Caco-2 (cell line): Measurements from ENCODE around the gene CNDP2. TPM values are rescaled to one million over a fixed set of nuclear protein-coding genes. Genes with fewer than 3 reads are reported as not detected.

ENCODE experiments used
- BruUV-seq: library from RNA; stranded (reverse); fragments of 400-500 nt; replicated peaks from 2 replicates; lab custom pipeline; 2021; lab: Mats Ljungman, UMichigan
- CTCF ChIA-PET: fragments of 300-600 bp; sonication (Branson Sonifier 250); formaldehyde crosslinking; loops from one replicate; lab custom pipeline; 2022; ENCODE audit warnings: antibody characterized with exemption; lab: Charles Lee
- POLR2A ChIA-PET: fragments of 300-600 bp; sonication (Branson Sonifier 250); formaldehyde crosslinking; loops from one replicate; lab custom pipeline; 2022; ENCODE audit warnings: antibody characterized with exemption; lab: Charles Lee
- DNase-seq, 2 experiments: peaks; one replicate each; pipeline versions ENCODE4 v3.0.0 to v3.0.0-alpha.2; 2020 to 2022
- H3K27me3 ChIP-seq: replicated peaks from 2 replicates; pipeline ENCODE4 v1.6.0; 2011; ENCODE audit warnings: low read length; ENCODE audit not compliant: control insufficient read depth, insufficient read depth
- H3K36me3 ChIP-seq: 2 replicates; pipeline ENCODE4 v1.5.1; 2011; ENCODE audit warnings: low read length; ENCODE audit not compliant: control insufficient read depth, insufficient read depth
- H3K4me1 ChIP-seq: fragments of 250-450 bp; sonication (Bioruptor Pico); 2 replicates; pipeline ENCODE4 v1.5.1; 2020; ENCODE audit warnings: mild to moderate bottlenecking
- H3K4me3 ChIP-seq: 2 replicates; pipeline ENCODE4 v1.5.1; 2011; ENCODE audit warnings: low read depth, mild to moderate bottlenecking, control low read depth, low read length
- H3K9me3 ChIP-seq: fragments of 250-450 bp; sonication (Bioruptor Pico); 2 replicates; pipeline ENCODE4 v1.5.1; 2020; ENCODE audit warnings: mild to moderate bottlenecking, moderate library complexity
- H3K27ac Mint-ChIP-seq: one replicate; pipeline ENCODE4 v1.8.0; 2022; ENCODE audit warnings: mixed read lengths; ENCODE audit not compliant: unreplicated experiment
- H3K27me3 Mint-ChIP-seq: one replicate; pipeline ENCODE4 v1.8.0; 2022; ENCODE audit warnings: mixed read lengths; ENCODE audit not compliant: insufficient read depth, unreplicated experiment
- H3K36me3 Mint-ChIP-seq: one replicate; pipeline ENCODE4 v1.8.0; 2022; ENCODE audit warnings: mild to moderate bottlenecking, mixed read lengths; ENCODE audit not compliant: insufficient read depth, unreplicated experiment
- H3K4me1 Mint-ChIP-seq: one replicate; pipeline ENCODE4 v1.8.0; 2022; ENCODE audit warnings: low read depth, mixed read lengths; ENCODE audit not compliant: unreplicated experiment
- H3K4me3 Mint-ChIP-seq: one replicate; pipeline ENCODE4 v1.8.0; 2022; ENCODE audit warnings: mild to moderate bottlenecking, moderate library complexity, mixed read lengths; ENCODE audit not compliant: unreplicated experiment
- H3K9me3 Mint-ChIP-seq: one replicate; pipeline ENCODE4 v1.8.0; 2022; ENCODE audit warnings: mixed read lengths; ENCODE audit not compliant: unreplicated experiment
- CTCF ChIP-seq, 2 experiments: fragments of 200-600 bp in 1 of 2; IDR thresholded peaks; 1 replicate in 1 of 2; 2 replicates in 1 of 2; pipeline versions ENCODE4 v1.5.1 to v1.8.0; 2011 to 2022; ENCODE audit warnings: antibody characterized with exemption in 1 of 2, control low read depth in 1 of 2, inconsistent platforms in 1 of 2, low read depth in 1 of 2, low read length in 1 of 2, mild to moderate bottlenecking in 1 of 2, moderate library complexity in 1 of 2; ENCODE audit not compliant: insufficient read depth in 1 of 2, severe bottlenecking in 1 of 2, unreplicated experiment in 1 of 2
- intact Hi-C: fragments of 100-400 bp; cut with micrococcal nuclease; formaldehyde crosslinking; loops from one replicate; pipeline ENCODE4 v1.10.0; 2022; ENCODE audit not compliant: unreplicated experiment
- total RNA-seq: library from RNA; stranded (reverse); gene quantifications from 2 replicates; pipeline ENCODE4 v1.2.3, GENCODE V29; 2022

Gene CNDP2
- total RNA-seq, 1 experiment from 2014 or later: 113 TPM

- Mint-ChIP-seq H3K4me3 (no peak overlapping the region), H3K4me1 (peaks cover 9% of the 10 kb centered on the region), H3K27me3 (no peaks in the 10 kb centered on the region), H3K9me3 (no peaks in the 10 kb centered on the region), H3K27ac (no peak overlapping the region), H3K36me3 (no peaks in the 10 kb centered on the region)
- intact Hi-C loops: no loop called here
- Histone ChIP-seq H3K4me3 (no peak overlapping the region), H3K27me3 (no peaks in the 10 kb centered on the region), H3K4me1 (0 out of 2 replicates have a peak, but pooled peaks cover 9% of the 10 kb centered on the region), H3K36me3 (no peaks in the 10 kb centered on the region), H3K9me3 (no peaks in the 10 kb centered on the region)
- ChIA-PET POLR2A (no interaction called here), CTCF (no interaction called here)
- BruUV-seq: no TSS peak
- TF ChIP-seq CTCF (IDR thresholded peaks at IDR 0.05; ENCODE audit: insufficient read depth in 1 of 2, low read depth in 1 of 2, low read length in 1 of 2, severe bottlenecking in 1 of 2, unreplicated experiment in 1 of 2): no peak
- no peak for DNase-seq
Observed at GRCh38 chr18:74558096-74558495, 61.9 kb downstream of the CNDP2 start.

- no peak overlapping the region for H3K4me3 Mint-ChIP-seq
- H3K27me3 ChIP-seq: no peaks in the 10 kb centered on the region
- H3K4me1 ChIP-seq: 0 out of 2 replicates have a peak, but pooled peaks cover 9% of the 10 kb centered on the region
- peak in 1 of 2 experiments; percentile 36 for DNase-seq
- H3K36me3 ChIP-seq: no peaks in the 10 kb centered on the region
- H3K4me1 Mint-ChIP-seq: peaks cover 9% of the 10 kb centered on the region
- H3K4me3 ChIP-seq: no peak overlapping the region
- BruUV-seq: no TSS peak
- intact Hi-C loops: no loop called here
- no peaks in the 10 kb centered on the region for H3K9me3 ChIP-seq
- H3K27me3 Mint-ChIP-seq: no peaks in the 10 kb centered on the region
- ChIA-PET CTCF (no interaction called here), POLR2A (no interaction called here)
- no peaks in the 10 kb centered on the region for H3K9me3 Mint-ChIP-seq
- no peak for TF ChIP-seq CTCF (IDR thresholded peaks at IDR 0.05; ENCODE audit: insufficient read depth in 1 of 2, low read depth in 1 of 2, low read length in 1 of 2, severe bottlenecking in 1 of 2, unreplicated experiment in 1 of 2)
- no peaks in the 10 kb centered on the region for H3K36me3 Mint-ChIP-seq
- H3K27ac Mint-ChIP-seq: no peak overlapping the region
Observed at GRCh38 chr18:74562131-74562730, 66.1 kb downstream of the CNDP2 start.

- H3K4me3 ChIP-seq: no peak overlapping the region
- BruUV-seq: no TSS peak
- no peaks in the 10 kb centered on the region for H3K9me3 ChIP-seq
- no peaks in the 10 kb centered on the region for H3K27me3 Mint-ChIP-seq
- POLR2A ChIA-PET: no interaction called here
- no peak for TF ChIP-seq CTCF (IDR thresholded peaks at IDR 0.05; ENCODE audit: insufficient read depth in 1 of 2, low read depth in 1 of 2, low read length in 1 of 2, severe bottlenecking in 1 of 2, unreplicated experiment in 1 of 2)
- intact Hi-C loops: no loop called here
- no peak for DNase-seq
- H3K4me1 ChIP-seq: 0 out of 2 replicates have a peak, but pooled peaks cover 9% of the 10 kb centered on the region
- no peaks in the 10 kb centered on the region for H3K27me3 ChIP-seq
- peaks cover 9% of the 10 kb centered on the region for H3K4me1 Mint-ChIP-seq
- H3K36me3 ChIP-seq: no peaks in the 10 kb centered on the region
- H3K4me3 Mint-ChIP-seq: no peak overlapping the region
- H3K36me3 Mint-ChIP-seq: no peaks in the 10 kb centered on the region
- CTCF ChIA-PET: no interaction called here
- no peak overlapping the region for H3K27ac Mint-ChIP-seq
- no peaks in the 10 kb centered on the region for H3K9me3 Mint-ChIP-seq
Observed at GRCh38 chr18:74562775-74563174, 66.6 kb downstream of the CNDP2 start.
